ENCODE measurements around the gene GGTLC1.
A peak's percentile ranks its signal among the peaks of the same experiment; 100 is the strongest.

The GGTLC1 gene

DNA sequence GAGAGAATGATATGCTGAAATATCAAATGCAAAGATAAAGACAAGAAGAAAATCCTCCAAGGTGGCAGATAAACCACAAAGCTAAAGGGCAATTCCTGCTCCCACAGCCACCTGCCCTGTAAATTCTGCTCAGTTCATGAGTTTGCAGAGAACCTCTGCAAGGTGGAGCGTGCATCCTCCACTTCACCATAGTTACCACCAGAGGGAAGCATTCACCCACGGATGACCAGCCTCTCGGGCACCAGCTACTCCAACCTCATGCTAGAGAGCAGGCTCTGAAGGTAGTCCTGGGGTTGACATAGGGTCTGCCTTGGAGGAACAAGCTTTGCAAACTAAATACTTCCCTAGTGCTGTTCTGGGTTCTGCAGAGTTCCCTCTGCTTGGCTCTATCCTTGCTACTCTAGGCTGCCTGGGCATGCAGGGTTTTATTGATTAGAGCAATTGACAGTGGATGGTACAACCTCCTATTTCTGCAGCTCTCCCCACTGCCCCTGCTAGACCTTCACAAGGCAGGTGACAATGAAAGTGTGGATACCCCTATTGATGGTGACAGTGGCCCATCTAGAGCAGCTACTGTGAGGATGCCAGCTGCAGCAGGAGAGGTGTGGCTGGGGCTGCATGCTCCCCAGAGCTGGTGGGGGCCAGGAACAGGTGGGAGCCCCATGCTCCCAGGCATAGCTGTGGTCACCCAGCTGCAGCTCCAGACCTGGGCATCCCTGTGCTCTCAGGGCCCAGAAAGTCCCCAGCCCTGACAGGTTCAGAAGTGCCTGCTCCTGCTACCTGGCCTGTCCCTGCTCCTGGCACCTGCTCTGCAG lies 51.1 kb downstream of the GGTLC1 start:
- TF ChIP-seq, protein P1, sequence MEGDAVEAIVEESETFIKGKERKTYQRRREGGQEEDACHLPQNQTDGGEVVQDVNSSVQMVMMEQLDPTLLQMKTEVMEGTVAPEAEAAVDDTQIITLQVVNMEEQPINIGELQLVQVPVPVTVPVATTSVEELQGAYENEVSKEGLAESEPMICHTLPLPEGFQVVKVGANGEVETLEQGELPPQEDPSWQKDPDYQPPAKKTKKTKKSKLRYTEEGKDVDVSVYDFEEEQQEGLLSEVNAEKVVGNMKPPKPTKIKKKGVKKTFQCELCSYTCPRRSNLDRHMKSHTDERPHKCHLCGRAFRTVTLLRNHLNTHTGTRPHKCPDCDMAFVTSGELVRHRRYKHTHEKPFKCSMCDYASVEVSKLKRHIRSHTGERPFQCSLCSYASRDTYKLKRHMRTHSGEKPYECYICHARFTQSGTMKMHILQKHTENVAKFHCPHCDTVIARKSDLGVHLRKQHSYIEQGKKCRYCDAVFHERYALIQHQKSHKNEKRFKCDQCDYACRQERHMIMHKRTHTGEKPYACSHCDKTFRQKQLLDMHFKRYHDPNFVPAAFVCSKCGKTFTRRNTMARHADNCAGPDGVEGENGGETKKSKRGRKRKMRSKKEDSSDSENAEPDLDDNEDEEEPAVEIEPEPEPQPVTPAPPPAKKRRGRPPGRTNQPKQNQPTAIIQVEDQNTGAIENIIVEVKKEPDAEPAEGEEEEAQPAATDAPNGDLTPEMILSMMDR (IDR thresholded peaks at IDR 0.05; ENCODE audit: control insufficient read depth, insufficient read depth, low read depth, low read length, missing control alignments): peak; percentile 87
- H3K4me3 ChIP-seq (ENCODE audit: control insufficient read depth, low read depth, low read length): no peak overlapping the region
- no peak for DNase-seq (ENCODE audit: low read depth)

Data from AG09309 (cell line).